Testis (tissue), 2 donors: ENCODE results near the gene ADAM23.

ENCODE experiments used
- CTCF ChIP-seq, 3 experiments: fragments of 450-650 bp in 2 of 3; fragments of 200-600 bp in 1 of 3; sonication (generic) in 1 of 3; IDR thresholded peaks; one replicate each; pipeline ENCODE4 v1.5.1; 2016 to 2019; ENCODE audit warnings: antibody characterized with exemption in 3 of 3, mild to moderate bottlenecking in 2 of 3, moderate library complexity in 1 of 3
- POLR2A ChIP-seq: fragments of 450-650 bp; IDR thresholded peaks from one replicate; pipeline ENCODE4 v1.6.1; 2017; ENCODE audit warnings: antibody characterized with exemption, mild to moderate bottlenecking, moderate library complexity

DNA sequence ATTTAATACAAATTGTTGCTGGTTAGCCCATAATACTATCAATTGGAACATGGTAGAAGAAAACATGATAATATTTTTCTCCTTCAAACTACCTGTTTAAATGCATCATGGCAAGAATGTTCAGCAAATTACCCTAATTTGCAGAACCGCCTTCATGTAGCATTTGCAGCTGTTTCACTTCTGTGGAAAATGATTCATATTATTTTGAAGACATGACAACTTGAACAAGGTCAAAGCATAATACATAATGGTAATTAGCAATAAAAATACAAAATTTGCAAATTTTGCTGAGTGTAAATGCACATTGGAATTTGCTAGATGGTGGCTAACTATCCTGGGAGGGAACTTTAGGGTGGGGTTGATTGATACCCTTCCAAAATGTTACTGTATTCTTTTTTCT is 30.8 kb downstream of the ADAM23 start:
- TF ChIP-seq CTCF (IDR thresholded peaks at IDR 0.05) (no peak), POLR2A (no peak)
